ENCODE results near the gene RAB9A. TPM values are rescaled to one million over a fixed set of nuclear protein-coding genes. Genes with fewer than 3 reads are reported as not detected.

The RAB9A gene
- total and polyA plus RNA-seq, 9 of the 15 experiments (the other 6 are each of a cell fraction or from before 2014, with no cell fraction given): 13.5 to 20.8 (median 17.7) TPM

DNA sequence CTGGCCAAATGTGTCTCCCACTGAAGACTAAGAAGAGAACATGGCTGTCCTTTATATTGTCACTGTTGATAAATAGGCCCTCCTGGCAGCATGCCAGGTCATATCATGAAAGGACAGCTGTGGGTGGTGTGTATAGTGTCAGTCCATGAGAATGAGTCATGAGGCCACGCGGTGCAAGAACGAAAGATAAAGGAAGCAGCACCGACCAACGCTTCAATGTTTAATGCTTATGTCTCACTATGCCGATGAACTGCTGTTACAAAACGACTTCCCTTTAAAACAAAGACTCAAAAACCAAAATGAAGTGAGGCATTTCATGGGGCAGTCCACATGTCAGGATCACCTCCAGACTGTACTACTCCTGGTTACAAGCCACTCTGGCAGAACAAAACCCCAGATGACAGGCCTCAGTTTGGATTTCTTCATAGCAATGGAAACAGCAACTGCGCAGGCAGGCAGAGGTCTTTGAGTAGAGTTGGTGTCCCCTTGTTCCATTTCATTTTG lies 41.2 kb upstream of the RAB9A start (continued):
- TF ChIP-seq ZFP36 (IDR thresholded peaks at IDR 0.05; ENCODE audit: low read depth, low read length, partially characterized antibody) (no peak), ZFP1 (CRISPR knock-in tag; IDR thresholded peaks at IDR 0.05) (no peak), NCOA1 (IDR thresholded peaks at IDR 0.05; ENCODE audit: low read depth) (peak; percentile 86), ZNF436 (CRISPR knock-in tag; IDR thresholded peaks at IDR 0.05) (no peak), NR2C2 (CRISPR knock-in tag; IDR thresholded peaks at IDR 0.05) (no peak), NR2C2 (tag; IDR thresholded peaks at IDR 0.05) (peak; percentile 54), RFX5 (IDR thresholded peaks at IDR 0.05; ENCODE audit: low read depth, low read length) (no peak), ZEB2 (IDR thresholded peaks at IDR 0.05) (no peak), SIN3B (IDR thresholded peaks at IDR 0.05; ENCODE audit: low read depth) (no peak), FOXJ2 (tag; IDR thresholded peaks at IDR 0.05) (peak; percentile 91), SOX6 (IDR thresholded peaks at IDR 0.05) (peak; percentile 87), DIDO1 (tag; IDR thresholded peaks at IDR 0.05; ENCODE audit: low read depth) (no peak), BACH1 (tag; IDR thresholded peaks at IDR 0.05) (no peak; the same call in 1 of the 2 replicates), IFI16 (CRISPR knock-in tag; IDR thresholded peaks at IDR 0.05) (no peak), ZNF655 (CRISPR knock-in tag; IDR thresholded peaks at IDR 0.05) (no peak)
- TF ChIP-seq, protein P1, sequence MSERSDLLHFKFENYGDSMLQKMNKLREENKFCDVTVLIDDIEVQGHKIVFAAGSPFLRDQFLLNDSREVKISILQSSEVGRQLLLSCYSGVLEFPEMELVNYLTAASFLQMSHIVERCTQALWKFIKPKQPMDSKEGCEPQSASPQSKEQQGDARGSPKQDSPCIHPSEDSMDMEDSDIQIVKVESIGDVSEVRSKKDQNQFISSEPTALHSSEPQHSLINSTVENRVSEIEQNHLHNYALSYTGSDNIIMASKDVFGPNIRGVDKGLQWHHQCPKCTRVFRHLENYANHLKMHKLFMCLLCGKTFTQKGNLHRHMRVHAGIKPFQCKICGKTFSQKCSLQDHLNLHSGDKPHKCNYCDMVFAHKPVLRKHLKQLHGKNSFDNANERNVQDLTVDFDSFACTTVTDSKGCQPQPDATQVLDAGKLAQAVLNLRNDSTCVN (CRISPR knock-in tag; IDR thresholded peaks at IDR 0.05): 0 out of 2 replicates have a peak, but pooled peaks have one; percentile 46
- TF ChIP-seq, protein P2, sequence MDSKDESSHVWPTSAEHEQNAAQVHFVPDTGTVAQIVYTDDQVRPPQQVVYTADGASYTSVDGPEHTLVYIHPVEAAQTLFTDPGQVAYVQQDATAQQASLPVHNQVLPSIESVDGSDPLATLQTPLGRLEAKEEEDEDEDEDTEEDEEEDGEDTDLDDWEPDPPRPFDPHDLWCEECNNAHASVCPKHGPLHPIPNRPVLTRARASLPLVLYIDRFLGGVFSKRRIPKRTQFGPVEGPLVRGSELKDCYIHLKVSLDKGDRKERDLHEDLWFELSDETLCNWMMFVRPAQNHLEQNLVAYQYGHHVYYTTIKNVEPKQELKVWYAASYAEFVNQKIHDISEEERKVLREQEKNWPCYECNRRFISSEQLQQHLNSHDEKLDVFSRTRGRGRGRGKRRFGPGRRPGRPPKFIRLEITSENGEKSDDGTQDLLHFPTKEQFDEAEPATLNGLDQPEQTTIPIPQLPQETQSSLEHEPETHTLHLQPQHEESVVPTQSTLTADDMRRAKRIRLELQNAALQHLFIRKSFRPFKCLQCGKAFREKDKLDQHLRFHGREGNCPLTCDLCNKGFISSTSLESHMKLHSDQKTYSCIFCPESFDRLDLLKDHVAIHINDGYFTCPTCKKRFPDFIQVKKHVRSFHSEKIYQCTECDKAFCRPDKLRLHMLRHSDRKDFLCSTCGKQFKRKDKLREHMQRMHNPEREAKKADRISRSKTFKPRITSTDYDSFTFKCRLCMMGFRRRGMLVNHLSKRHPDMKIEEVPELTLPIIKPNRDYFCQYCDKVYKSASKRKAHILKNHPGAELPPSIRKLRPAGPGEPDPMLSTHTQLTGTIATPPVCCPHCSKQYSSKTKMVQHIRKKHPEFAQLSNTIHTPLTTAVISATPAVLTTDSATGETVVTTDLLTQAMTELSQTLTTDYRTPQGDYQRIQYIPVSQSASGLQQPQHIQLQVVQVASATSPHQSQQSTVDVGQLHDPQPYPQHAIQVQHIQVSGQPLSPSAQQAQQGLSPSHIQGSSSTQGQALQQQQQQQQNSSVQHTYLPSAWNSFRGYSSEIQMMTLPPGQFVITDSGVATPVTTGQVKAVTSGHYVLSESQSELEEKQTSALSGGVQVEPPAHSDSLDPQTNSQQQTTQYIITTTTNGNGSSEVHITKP (IDR thresholded peaks at IDR 0.05; ENCODE audit: partially characterized antibody): no peak
- TF ChIP-seq, protein P3, sequence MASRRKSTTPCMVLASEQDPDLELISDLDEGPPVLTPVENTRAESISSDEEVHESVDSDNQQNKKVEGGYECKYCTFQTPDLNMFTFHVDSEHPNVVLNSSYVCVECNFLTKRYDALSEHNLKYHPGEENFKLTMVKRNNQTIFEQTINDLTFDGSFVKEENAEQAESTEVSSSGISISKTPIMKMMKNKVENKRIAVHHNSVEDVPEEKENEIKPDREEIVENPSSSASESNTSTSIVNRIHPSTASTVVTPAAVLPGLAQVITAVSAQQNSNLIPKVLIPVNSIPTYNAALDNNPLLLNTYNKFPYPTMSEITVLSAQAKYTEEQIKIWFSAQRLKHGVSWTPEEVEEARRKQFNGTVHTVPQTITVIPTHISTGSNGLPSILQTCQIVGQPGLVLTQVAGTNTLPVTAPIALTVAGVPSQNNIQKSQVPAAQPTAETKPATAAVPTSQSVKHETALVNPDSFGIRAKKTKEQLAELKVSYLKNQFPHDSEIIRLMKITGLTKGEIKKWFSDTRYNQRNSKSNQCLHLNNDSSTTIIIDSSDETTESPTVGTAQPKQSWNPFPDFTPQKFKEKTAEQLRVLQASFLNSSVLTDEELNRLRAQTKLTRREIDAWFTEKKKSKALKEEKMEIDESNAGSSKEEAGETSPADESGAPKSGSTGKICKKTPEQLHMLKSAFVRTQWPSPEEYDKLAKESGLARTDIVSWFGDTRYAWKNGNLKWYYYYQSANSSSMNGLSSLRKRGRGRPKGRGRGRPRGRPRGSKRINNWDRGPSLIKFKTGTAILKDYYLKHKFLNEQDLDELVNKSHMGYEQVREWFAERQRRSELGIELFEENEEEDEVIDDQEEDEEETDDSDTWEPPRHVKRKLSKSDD (conservative IDR thresholded peaks at IDR 0.05; ENCODE audit: low read length): no peak
- TF ChIP-seq, protein P4, sequence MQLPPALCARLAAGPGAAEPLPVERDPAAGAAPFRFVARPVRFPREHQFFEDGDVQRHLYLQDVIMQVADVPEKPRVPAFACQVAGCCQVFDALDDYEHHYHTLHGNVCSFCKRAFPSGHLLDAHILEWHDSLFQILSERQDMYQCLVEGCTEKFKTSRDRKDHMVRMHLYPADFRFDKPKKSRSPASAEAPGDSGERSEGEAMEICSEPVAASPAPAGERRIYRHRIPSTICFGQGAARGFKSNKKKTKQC (CRISPR knock-in tag; IDR thresholded peaks at IDR 0.05): no peak
